NCI-H748 (cell line): ENCODE data around the gene RIPK3.

ENCODE experiments used
- DNase-seq: peaks from one replicate; lab custom pipeline; 2025; ENCODE audit not compliant: unreplicated experiment; lab: John Stamatoyannopoulos, UW

The RIPK3 gene

DNA sequence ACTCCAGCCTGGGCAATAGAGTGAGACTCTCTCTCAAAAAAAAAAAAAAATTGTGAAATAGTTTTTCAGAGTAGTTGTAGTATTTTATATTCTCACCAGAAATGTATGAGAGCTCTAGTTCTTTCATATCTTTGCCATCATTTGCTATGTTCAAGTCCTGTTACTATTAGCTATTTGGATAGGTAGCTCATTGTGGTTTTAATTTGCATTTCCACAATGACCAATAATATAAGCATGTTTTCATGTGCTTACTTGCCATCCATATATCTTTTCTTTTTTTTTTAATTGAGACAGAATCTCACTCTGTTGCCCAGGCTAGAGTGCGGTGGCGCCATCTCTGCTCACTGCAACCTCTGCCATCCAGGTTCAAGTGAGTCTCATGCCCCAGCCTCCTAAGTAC lies 8.4 kb upstream of the RIPK3 start:
- DNase-seq, result no peak

- DNase-seq, result no peak
Observed at GRCh38 chr14:24347134-24347533, 7.3 kb upstream of the RIPK3 start.

DNA sequence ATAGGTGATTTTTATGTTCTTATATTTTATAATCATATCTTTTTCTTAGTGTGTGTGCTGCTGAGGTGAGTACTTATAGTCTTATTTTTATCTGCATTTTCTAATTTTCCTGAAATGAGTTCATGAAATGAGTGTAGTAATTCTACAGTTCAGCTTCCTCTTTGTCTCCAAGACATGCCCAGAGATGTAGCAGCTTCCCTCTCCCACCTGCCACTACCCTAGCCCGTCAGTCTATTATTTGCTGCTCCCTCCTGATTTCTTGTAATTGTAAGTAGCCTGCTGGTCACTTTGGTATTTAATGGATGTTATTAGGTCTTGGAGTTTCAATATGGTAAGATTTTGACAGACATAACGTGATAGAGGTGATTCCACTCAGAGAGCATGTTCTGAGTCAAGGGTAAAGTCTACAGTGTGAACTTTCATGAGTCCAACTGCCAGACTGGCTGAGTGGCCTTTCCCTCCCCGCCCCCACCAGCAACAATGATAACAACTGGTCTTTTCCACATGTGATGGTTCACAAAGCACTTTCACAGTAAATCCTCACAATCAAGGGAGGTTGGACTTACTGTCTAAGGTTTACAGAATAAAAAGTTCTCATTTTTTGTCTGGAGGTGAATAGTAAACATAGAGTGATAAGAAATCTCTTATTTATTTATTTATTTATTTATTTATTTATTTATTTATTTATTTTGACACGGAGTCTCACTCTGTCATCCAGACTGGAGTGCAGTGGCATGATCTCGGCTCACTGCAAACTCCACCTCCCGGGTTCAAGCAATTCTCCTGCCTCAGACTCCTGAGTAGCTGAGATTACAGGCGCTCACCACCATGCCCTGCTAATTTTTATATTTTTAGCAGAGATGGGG lies 4.2 kb upstream of the RIPK3 start:
- DNase-seq, result no peak

- DNase-seq, result no peak
Observed at GRCh38 chr14:24342889-24343288, 3.1 kb upstream of the RIPK3 start.

DNA sequence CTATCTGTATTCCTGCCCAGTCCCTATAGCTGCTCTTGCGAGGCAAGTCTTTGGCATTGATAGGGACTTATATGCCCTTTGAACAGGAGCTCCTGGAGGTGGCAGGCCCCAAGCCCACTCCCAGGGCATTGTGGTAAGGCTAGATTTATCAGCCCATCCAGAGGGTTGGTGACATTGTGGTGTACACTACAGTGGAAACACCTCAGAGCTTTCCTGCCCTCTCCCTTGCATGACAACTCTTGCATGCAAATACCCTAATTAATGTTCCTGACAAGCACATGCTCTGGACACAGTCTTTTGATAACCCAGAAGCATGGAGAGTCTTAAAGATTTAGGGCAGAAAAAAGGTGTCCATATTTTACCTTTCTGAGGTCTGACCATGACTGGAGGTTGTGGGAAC lies 815 bp upstream of the RIPK3 start:
- DNase-seq, result no peak

- no peak for DNase-seq
Observed at GRCh38 chr14:24338843-24339242, 948 bp downstream of the RIPK3 start.

- DNase-seq, result no peak
Observed at GRCh38 chr14:24337824-24338175, 2.0 kb downstream of the RIPK3 start.

DNA sequence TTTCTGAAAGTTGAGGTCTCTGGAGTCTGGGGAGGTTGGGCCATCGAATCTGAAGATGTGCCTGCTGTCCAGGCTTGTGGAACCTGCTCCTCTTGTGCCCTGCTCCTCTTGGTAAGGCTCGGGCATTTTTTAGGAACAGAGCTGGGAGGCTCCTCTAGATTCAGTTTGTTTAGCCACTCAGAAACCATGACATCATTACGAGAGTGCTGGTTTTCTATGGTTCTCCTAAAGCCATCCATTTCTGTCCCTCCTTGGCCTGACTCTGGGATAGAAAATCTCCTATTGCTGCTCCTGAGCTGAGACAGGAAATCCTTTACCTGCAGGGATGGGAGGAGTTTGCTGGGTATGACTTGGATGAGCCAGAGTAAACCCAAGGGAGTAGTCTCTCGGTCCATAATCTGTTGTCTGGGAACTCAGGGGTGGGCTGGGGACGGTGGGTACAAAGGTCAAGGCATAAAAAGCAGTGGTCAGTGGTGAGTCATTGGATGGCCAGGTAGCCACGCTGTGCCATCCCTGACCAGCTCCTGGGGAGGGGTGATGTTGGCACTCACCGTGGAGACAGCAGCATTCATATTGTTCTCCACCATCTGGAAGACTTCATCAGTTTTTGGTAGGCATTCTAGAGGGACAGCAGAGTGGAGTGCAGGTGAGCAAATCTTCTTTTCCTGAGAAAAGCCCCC lies 2.5 kb downstream of the RIPK3 start:
- no peak for DNase-seq

GRCh38 chr14:24335461-24336171 lies 4.2 kb downstream of the RIPK3 start:
- no peak for DNase-seq

GRCh38 chr14:24334431-24335291 lies 5.1 kb downstream of the RIPK3 start, which contains the start of gene ADCY4:
Gene ADCY4 (minus strand): TSS chr14:24335071. CDS start chr14:24334652, 419 bp downstream.
- no peak for DNase-seq

GRCh38 chr14:24332268-24332993 lies 7.4 kb downstream of the RIPK3 start:
- peak; percentile 86 for DNase-seq

DNA sequence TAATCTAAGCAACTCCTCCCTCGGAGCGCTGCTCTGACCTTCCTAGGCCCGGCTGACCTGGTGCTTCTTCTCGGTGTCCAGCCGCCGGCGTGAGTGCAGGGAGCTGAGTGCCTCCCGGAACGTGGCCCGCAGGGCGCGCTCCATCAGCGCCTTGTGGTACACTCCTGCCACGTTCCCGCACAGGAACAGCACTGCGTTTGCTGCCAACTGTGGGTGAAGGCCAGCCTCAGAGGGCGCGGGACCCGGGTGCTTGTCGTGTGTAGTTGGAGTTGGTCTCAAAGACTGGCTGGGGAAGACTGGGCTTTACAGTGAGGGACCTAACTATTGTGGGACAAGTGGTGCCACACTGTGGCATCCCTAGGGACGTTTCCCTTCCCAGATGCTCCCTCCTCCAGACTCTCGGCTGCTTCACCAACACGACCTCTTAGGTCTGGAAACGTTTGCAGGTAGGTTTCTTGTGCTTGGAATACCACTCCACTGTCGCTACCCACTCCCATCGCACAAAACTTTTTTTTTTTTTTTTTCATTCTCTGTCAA lies 8.0 kb downstream of the RIPK3 start:
- no peak for DNase-seq

DNA sequence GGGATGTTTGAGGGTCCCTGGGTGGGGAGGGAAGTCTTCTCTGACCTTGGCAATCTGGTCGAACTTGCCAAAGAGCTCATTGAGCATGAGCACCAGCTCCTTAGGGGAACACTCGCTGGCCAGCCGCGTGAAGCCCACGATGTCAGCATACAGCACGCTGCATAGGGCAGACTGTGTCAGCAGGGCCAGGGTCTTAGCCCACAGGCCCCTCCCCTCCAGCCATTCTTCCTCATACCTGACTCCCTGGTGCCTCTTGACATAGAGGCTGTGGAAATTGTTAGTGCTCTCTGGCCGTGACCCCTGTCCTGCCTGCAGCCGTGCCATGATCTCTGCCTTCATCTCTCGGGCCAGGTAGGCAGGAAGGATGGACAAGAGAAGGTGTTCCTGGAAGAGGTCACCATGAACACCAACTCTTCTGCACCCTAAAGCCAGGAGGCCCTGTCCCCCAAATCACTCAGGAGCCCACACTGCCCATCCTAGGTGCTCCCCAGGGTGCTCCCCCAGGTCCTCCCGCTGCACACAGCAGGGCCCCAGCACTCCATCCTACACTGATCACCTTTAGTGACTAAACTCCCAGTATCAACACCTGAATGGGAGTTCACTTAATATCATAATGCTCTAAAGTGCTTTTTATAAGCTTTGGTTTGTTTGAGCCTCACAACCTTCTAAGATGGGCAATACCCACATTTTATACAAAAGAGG lies 8.7 kb downstream of the RIPK3 start:
- no peak for DNase-seq

GRCh38 chr14:24329736-24330135 lies 10.1 kb downstream of the RIPK3 start:
- no peak for DNase-seq

DNA sequence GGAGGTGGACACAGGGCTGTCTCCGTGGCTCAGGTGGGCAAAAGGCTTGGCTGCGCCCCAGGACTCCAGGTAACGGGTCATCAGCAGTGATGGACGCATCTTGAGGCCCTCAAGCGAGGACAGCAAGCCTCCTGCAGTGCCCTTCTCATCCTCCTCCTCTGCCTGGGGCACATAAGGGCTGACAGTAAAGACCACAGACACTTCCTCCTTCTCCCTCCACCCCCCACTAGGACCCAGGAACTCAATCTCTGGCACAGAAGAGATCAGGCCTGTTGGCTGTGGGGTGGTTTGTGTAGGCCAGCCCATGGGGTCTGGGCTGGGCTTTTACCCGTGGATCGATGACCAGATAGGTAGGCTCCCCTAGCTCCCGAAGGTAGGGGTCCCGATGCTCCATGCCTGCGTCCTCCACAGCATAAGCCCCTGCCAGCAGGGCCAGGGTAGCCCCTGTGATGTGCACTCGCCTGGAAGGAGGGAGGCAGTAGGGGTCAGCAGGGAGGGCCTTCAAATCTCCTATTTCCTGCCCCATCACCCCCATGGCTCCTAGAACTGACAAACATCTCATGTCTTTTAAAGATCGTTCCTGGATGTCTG lies 10.6 kb downstream of the RIPK3 start:
- DNase-seq, result no peak

- DNase-seq, result peak; percentile 22
Observed at GRCh38 chr14:24327914-24328313, 11.9 kb downstream of the RIPK3 start.

GRCh38 chr14:24327303-24327702 lies 12.5 kb downstream of the RIPK3 start:
- no peak for DNase-seq

- no peak for DNase-seq
Observed at GRCh38 chr14:24325963-24326362, 13.8 kb downstream of the RIPK3 start.

DNA sequence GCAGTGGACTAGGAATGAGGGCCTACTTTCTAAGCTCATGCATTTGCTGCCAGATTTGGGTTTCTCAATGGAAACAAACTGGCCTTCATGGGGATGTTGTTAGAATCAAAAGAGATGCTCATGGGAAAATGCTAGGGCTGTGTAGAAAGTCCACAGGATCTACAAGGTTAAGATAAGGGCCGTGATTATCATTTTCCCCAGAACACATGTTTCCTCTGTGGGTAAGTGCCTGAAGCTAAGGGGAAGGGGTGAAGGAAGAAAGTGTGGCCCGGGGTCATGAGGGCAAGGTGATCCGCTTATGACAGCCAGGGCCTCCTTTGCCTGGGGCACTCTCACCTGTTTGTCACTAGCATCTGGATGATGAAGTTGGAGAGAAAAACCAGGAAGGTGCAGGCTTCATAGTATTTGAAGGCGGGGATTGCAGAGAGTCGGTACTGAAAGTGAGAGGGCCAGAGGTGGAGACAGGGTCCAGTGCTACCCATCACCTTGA lies 14.7 kb downstream of the RIPK3 start:
- DNase-seq, result no peak
